Islet precursor cell (in vitro differentiated cells): ENCODE measurements around the gene ZNG1F.
"Not testable (repeated sequence)": the region's sequence is repeated elsewhere in the genome, so short reads cannot be mapped to it uniquely, and the experiment has no call there.

Source experiments
- DNase-seq: peaks from one replicate; pipeline ENCODE4 v3.0.0-alpha.2; 2018

ZNG1F gene

DNA sequence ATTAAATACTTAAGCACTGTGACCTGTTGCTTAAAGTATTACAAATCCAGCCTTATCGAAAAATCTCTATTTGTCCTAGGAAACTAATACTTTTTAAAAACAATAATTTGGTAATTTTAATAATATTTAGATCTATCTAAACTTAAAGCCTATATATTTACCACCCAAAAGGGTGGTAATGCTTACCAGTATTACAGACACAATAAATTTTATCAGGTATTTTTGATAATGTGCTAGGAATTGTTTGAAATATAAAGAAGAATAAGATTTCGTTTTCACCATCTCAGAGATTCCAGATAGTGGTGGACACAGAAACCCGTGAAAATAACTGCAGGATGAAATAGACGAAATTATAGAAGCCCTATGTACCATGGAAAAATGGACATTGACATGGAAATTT lies 68.4 kb downstream of the ZNG1F start:
- DNase-seq: not testable (repeated sequence)

DNA sequence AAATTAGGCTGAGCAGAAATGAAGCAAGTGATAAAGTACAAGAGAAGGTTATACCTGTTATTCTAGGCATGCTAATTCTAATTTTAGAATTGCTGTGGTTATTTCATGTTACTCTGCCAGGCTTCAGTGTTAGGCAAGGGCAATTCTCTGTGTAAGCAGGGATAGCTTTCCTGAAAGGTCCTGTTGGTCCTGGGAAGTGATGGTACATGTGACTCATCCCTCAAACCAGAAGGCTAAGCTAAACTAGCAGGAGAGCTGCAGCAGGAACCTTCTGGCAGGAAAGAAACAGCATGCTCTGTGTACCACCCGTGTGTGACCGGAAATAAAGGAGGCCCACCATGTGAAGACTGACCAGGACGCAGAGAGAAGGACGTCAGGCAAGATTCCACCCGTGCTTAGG lies 69.4 kb downstream of the ZNG1F start:
- not testable (repeated sequence) for DNase-seq

DNA sequence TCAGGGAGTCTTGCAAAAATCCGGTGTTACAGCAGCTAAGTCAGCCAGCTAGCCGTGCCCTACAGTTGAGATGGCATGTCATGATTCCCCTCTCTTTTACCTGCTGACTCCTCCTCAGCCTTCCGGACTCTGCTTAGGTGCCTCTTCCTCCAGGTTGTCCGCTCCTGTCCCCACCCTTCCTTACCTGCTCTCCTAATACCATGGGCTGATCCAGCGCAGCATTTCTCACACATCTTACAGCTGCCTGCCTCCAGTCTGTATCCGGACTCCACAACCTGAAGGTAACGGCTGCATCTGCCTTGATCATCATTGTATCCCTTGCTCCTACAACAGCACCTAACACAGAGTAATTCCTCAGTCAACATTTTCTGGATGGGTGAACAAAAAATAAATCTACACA lies 69.8 kb downstream of the ZNG1F start:
- not testable (repeated sequence) for DNase-seq

DNA sequence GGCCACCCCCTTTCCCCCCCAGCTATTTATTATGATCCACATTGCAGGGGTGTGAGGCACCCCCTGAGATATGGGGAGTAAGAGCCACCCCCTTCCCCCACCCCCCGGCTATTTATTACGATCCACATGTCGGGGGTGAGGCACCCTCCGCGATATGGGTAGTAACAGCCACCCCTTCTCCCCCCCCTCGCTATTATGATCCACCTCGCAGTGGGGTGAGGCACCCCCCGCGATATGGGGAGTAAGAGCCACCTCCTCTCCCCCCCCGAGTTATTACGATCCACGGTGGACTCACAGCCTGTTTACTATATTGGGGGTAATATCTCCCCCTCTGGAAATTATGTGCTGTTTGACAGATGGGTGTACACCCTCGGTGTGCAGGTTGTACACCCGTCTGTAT lies 75.8 kb downstream of the ZNG1F start:
- not testable (repeated sequence) for DNase-seq

DNA sequence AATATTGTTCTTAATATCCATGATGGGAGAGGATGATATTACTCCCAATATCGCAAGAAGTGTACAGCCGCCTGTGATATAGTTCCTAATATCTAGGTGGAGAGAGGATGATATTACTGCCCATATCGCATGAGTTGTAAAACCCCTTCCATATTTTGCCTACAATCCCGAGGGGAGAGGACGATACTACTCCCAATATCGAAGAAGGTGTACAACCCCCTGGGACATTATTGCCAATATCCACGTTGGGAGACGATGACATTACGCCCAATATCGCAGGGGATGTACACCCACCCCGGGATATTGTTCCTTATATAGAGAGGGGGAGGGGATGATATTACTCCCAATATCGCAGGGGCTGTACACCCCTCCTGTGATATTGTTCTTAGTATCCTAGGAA lies 77.7 kb downstream of the ZNG1F start:
- not testable (repeated sequence) for DNase-seq

DNA sequence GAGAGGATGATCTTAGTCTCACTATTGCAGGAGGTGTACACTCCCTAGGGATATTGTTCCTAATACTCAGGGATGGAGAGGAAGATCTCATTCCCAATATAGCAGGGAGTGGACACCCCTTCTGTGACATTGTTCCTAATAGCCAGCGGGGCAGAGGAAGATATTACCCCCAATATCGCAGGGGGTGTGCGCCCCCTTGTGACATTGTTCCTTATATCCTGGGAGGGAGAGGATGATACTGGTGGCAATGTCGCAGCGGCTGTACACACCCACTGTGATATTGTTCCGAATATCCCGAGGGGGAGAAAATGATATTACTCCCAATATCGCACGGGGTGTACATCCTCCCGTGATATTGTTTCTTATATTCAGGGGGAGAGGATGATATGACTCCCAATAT lies 78.2 kb downstream of the ZNG1F start:
- peak; percentile 40 for DNase-seq

DNA sequence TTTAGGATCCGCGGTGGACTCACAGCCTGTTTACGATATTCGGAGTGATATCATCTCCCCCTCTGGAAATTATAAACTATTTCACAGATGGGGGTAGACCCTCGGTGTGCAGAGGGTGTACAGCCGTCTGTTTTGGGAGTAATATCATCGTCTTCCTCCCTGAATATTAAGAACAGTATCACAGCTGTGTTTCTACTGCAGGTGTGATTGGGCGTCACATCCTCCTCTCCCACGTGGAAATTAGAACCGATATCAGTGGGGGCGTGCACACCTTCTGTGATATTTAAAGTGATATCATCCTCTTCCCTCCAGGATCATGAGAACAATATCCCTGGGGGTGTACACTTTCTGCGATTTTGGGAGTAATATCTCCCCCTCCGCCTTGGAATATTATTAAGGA lies 79.9 kb downstream of the ZNG1F start:
- DNase-seq: not testable (repeated sequence)

DNA sequence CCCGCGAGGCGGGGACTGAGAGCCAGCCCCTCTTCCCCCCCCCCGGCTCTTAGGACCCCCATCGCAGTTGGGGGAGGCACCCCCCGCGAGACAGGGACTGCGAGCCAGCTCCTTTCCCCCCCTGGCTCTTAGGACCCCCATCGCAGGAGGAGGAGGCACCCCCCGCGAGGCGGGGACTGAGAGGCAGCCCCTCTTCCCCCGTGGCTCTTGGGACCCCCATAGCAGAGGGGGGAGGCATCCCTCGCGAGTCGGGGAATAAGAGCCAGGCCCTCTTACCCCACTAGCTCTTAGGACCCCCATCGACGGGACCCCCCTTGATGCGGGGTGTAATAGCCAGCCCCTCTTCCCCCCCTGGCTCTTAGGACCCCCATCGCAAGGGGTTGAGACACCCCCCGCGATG lies 80.3 kb downstream of the ZNG1F start:
- DNase-seq: not testable (repeated sequence)

DNA sequence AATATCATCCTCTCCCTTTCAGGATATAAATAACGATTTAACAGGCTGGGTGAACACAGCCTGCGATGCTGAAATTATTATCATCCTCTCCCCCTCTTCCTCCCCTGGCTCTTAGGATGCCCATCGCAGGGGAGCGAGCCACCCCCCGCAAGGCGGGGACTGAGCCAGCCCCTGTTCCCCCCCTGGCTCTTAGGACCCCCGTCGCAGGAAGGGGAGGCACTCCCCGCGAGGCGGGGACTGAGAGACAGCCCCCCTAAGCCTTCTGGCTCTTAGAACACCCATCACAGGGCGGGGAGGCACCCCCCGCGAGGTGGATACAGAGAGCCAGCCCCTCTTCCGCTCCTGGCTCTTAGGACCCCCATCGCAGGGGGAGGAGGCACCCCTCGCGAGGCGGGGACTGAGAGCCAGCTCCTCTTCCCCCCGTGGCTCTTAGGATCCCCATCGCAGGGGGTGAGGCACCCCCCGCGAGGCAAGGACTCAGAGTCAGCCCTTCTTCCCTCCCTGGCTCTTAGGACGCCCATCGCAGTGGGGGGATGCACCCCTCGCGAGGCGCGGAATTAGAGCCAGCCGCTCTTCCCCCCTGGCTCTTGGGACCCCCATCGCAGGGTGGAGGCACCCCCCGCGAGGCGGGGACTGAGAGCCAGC lies 82.5 kb downstream of the ZNG1F start:
- not testable (repeated sequence) for DNase-seq

DNA sequence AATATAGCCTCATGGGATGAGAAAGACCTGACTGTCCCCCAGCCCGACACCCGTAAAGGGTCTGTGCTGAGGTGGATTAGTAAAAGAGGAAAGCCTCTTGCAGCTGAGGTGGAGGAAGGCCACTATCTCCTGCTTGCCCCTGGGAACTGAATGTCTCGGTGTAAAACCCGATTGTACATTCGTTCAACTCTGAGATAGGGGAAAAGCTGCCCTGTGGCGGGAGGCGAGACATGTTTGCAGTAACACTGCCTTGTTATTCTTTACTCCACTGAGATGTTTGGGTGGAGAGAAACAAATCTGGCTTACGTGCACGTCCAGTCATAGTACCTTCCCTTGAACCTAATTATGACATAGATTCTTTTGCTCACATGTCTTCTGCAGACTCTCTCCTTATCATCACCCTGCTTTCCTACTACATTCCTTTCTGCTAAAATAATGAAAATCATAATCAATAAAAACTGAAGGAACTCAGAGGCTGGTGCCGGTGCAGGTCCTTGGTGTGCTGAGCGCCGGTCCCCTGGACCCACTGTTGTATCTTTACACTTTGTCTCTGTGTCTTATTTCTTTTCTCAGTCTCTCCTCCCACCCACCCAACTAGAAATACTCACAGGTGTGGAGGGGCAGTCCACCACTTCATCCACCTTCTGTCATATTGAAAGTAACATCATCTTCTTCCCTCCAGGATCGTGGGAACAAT lies 83.4 kb downstream of the ZNG1F start:
- DNase-seq: not testable (repeated sequence)

DNA sequence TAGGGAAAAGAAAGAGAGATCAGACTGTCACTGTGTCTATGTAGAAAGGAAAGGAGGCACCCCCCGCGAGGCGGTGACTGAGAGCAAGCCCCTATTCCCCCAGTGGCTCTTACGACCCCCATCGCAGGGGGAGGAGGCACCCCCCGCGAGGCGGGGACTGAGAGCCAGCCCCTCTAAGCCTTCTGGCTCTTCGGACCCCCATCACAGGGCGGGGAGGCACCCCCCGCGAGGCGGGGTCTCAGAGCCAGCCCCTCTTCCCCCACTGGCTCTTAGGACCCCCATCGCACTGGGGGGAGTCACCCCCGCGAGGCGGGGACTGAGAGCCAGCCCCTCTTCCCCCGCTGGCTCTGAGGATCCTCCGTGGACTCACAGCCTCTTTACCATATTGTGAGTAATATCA lies 84.6 kb downstream of the ZNG1F start:
- DNase-seq: not testable (repeated sequence)

DNA sequence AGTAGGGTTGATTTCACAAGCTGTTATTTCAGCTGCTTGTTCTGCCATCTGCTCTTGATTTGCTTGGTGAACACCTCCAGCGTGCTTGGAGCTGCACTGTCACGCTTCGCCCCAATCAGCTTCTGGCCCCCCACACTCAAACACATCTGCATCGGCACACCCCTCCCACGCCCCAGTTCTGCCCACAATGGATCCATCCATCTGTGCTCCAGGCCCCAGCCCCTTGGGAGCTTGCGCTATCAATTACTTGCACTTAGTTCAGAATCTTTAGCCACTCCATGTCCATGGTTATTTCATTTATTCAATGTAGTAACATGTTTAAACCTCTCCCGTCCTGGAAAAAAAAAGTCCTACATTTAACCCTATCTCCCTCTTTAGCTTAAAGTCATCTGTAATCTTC lies 88.6 kb downstream of the ZNG1F start:
- DNase-seq: not testable (repeated sequence)

DNA sequence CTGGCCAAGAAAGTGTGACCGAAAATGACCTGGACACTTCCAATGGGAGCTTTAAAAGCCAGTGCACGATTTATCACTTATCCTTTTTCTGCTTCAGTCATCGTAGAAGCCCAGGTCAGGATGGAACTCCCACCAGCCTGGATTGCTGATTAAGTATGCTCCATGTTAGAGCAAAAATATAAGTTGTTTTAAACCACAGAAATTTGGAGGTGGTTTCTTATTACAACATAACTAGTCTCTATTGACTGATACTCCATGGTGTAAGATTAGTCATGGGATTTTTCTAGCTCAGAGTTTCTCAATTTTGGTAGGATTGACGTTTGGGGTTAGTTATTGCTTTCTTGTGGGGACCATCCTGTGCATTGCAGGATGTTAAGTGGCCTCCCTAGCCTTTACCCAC lies 90.4 kb downstream of the ZNG1F start:
- DNase-seq: not testable (repeated sequence)

DNA sequence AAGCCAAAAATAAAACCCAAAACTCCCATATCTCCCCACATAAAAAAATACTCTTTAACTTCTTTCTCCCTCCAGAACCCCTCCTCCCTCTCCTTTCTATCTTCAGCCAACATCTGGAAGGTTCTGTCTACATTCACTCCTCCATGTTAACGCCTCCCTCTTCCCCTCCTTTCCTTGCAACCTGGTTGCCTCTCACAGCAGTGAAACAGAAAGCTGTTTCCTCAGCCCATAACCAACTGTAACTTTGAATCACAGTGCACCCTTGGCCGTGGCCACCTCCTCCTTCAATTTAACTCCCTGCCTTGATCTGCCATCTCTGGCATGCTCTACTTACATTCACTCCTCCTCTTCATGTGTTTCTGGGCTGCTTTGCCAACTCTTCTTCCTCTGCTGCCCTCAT lies 94.1 kb downstream of the ZNG1F start:
- DNase-seq: not testable (repeated sequence)

DNA sequence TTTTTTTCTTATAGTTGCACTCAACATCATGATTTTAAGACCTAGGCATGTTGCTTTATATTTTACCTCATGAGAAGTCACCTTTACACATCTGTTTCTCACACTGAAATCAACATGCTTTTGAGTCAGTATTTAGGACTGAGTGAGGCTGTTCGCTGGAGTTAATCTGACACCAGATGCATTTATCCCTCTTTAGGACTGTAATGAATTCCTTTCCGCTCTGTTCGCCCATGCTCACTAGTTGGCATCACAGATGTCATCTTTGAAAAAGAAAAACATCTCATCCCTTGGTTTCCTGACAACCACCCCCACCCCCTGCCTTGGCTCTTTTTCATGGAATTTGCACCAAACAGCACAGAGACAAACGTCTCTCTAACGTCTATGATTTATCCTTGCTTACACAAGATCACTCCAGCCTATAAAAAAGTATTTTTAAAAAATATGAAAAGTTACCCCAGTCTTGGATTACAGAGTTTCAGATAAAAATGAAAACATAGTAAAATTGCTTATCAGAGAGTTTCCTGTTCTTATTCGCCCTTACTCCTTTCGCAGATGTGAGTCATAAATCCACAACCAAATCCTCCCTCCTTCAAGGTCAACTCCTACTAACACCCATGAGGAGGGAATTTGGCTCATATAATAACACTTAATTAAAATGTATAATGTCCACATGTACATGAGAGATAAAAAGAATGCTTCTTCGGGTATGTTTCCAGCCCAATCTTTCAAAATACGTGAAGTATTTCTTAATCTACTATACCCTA lies 94.9 kb downstream of the ZNG1F start:
- DNase-seq: not testable (repeated sequence)

DNA sequence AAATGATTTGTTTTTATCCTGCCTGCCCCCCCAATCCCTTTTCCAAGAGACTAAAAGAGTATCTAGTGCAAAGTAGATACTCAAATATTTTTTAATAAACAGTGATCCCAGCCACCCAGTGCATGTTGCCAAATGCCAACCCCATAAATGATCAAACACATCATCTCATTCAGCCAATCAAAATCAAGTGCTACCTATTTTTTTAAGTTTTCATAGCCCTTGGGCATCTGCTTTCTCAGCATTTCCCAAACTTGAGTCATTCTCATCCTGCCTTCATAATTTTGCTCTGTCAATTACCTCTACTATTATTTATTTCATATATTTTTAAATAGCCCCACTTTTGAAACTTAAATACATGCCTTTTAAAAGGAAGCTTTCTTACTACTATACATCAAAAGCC lies 98.2 kb downstream of the ZNG1F start:
- DNase-seq: not testable (repeated sequence)

DNA sequence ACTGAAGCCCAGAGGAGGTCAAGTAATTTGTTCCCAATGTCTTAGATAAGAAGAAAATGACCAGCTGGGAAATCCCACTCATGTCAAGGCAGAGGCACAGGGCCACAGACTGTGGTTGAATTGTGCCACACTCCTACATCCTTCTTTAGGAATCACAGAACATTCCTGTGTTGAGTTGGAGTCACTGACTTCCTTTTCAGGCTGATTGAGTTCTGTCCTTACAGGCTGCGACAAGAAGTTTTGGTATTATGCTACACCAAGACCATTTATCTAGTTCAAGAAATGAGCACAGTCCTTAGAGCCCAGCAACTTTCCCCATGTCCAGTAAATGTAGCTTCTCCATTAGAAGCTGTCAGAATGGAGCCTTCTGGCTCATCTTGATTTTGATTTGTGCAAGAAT lies 98.7 kb downstream of the ZNG1F start:
- not testable (repeated sequence) for DNase-seq

DNA sequence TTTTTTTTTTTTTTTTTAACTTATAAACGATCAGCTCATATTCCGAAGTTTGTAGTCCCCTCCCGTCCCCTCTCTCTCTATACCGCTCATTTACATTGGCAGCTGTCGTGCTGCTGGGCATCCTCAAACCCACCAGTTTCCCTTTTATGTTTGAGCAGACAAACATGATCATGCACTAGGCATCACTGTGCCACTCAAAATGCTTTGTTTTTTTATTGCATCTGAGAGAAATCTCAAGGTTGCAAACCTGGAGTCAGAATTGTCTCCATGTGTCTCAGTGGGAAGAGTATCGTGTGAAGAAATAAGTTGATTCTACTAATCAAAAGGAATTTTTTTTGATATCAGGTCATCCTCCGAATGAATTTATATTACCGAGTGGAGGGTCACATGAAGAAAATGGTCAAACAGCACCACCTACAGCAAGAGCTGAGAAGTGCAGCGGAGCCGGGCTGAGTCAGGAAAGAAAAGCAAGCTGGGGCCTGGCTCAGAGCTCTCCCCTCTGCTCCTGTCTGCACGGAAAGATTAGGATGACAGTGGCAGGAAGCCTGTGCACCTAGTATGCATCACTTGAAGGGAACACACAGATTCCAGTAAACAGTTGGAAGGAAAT lies 100.6 kb downstream of the ZNG1F start:
- not testable (repeated sequence) for DNase-seq

DNA sequence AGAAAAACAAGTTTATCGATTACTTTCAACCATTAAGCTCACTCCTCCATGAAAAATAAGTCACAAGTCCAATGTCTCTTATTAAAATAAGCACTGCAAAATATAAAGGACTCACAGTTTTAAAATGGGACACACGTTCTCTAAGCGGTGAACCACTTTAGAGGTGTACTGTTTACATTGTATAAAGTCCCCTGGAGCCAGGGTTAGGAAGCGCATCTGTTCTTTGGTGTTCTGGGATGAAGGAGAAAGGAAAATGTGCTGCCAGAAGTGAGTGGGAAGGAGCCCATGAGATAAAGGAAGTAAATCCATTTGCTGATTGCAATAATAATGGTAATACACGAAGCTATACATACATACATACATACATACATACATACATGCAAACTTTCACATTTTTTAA lies 101.2 kb downstream of the ZNG1F start:
- DNase-seq: not testable (repeated sequence)

DNA sequence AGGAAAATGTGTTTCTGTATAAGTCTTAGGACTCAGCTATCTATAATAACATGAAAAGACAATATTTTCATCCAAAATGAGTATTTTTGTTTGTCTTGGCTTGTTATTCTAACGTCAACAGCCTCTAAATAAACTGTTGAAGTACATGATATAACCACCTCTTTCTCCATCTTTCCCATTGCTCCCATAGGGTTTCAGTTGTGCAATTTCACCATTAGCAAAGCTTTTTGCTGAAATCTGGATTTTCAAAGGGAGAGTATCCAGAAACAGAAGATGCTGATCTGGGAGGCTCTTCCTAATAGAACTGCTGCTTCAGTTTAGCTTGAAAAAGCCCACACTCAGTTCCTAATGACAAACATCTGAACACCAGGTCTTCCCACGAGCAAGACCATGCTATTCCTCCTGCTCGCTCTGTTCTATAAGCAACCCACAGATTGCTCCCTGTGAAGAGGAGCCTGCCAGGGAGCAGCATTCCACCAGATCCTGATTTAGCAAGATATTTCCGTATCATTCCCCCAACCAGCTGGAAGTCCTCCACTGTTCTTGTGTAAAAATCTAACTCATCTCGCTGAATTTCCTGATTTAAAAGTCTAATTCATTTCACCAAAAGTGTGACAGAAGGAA lies 101.8 kb downstream of the ZNG1F start:
- DNase-seq: not testable (repeated sequence)

DNA sequence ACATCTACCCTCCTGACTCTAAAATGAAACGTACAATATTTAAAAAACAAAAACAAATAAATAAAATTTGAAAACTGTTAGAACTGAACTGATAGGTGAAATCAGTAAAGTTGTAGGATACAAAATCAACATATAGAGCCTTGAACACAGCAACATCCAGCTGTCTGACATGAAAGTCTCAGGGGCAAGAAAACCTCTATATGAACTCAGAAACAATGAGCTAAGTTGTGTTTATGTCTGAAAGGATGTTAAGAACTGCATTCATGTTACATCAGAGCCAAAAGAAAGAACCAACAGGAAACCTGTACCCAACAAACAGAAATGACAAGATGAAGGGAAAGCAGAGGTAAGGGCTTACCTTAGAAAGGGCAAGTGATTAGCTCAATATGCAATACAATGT lies 102.4 kb downstream of the ZNG1F start:
- DNase-seq: not testable (repeated sequence)

DNA sequence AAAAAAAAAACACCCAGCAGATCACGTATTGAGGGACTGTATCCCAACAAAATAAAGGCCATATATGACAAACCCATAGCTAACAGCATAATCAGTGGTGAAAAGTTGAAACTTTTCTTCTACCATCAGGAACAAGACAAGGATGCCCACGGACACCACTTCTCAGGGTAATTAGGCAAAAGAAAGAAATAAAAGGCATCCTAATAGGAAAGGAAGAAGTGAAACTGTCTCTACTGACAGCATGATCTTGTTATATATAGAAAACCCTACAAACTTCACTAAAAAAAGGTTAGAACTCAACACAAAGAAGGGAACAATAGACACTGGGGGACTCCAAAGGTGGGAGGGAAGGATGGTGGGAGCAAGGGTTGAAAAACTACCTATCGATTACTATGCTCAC lies 102.9 kb downstream of the ZNG1F start:
- DNase-seq: not testable (repeated sequence)

DNA sequence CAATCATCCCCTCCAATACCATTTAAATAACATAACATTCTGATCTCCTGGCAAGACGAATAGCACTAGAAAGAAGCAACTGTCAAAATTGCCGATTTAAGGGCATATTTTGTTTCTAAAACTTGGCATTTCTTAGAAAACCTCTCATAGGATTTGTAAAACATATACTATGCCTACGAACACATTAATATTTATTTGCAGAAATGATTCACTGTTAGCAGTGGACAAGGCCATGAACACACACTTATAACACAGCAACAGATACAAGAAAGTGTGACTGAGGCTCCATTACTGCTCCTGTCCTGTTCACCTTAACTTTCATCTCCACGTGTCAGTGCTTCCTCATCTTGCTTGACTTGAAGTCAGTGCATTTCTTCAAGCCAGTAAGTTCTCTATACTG lies 106.8 kb downstream of the ZNG1F start:
- DNase-seq: not testable (repeated sequence)
